GM12801 (cell line): ENCODE measurements around the gene WDR45B.

Experiments
- TF ChIP-seq, protein P1 (sequence below): IDR thresholded peaks from one replicate; pipeline ENCODE4 v1.5.1; 2011; ENCODE audit warnings: control low read depth; ENCODE audit not compliant: insufficient read length; ENCODE audit errors: extremely low read depth

Gene WDR45B

DNA sequence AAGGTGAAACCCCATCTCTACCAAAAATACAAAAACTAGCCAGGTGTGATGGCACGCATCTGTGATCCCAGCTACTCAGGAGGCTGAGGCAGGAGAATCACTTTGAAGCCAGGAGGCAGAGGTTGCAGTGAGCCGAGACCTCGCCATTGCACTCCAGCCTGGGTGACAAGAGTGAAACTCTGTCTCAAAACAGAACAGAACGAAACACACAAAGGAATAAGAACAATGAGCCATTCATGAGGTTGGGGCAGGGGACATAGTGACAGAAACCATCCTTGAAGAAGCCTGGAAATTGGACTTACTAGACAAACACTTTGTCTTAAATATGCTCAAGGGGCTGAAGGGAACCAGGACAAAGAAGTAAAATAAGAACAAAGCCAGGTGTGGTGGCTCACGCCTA, 39.4 kb downstream of the WDR45B start:
- TF ChIP-seq, protein P1, sequence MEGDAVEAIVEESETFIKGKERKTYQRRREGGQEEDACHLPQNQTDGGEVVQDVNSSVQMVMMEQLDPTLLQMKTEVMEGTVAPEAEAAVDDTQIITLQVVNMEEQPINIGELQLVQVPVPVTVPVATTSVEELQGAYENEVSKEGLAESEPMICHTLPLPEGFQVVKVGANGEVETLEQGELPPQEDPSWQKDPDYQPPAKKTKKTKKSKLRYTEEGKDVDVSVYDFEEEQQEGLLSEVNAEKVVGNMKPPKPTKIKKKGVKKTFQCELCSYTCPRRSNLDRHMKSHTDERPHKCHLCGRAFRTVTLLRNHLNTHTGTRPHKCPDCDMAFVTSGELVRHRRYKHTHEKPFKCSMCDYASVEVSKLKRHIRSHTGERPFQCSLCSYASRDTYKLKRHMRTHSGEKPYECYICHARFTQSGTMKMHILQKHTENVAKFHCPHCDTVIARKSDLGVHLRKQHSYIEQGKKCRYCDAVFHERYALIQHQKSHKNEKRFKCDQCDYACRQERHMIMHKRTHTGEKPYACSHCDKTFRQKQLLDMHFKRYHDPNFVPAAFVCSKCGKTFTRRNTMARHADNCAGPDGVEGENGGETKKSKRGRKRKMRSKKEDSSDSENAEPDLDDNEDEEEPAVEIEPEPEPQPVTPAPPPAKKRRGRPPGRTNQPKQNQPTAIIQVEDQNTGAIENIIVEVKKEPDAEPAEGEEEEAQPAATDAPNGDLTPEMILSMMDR: no peak

DNA sequence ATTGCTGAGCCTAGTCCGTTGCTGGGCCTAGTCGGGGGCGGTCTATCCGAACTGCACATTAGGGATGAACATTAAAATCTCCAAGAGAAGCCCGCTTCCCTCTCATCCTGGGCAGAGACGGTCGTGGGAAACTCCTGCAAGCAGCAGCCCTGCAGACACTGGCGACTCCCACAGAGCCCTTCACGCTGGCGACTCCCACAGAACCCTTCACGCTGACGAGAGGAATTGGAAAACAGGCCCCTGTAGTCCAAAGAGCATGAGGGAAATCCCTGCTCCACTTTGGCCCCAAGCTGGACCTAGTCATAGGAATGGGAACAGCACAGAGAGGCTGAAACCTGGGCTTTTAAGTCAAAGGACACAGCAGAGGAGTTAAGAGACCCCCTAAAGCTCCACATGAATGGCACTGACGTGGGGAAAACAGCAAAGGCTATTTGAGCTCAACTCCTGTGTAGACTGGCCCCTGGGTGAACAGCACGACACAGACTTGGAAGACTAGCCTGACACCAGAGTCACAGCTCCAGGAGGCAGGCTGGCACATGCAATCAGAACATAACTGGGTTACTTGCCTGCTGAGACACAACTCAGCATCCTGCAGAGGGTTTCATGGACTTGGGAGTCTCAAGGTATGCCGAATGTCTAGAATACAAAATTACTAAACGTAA, 42.2 kb downstream of the WDR45B start:
- TF ChIP-seq, protein P1: no peak

DNA sequence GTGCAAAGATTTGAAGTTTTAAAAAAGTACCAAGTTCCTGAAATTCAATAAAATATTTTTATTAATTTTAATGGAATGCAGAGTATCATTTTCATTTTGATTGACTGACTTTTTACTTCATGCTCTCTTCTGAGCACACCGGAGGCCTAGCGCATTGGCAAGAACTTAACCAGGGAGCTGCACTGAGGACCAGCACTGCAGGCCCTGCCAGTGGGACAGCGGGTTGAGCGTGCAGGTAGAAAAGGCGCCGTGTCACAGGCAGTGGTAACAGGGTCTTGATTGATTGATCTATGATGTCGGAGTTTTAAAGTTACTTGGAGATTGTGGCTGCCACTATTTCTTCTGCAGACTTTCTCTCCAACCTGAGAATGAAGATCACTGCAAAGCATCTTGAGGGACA, 43.7 kb downstream of the WDR45B start:
- TF ChIP-seq, protein P1: no peak

DNA sequence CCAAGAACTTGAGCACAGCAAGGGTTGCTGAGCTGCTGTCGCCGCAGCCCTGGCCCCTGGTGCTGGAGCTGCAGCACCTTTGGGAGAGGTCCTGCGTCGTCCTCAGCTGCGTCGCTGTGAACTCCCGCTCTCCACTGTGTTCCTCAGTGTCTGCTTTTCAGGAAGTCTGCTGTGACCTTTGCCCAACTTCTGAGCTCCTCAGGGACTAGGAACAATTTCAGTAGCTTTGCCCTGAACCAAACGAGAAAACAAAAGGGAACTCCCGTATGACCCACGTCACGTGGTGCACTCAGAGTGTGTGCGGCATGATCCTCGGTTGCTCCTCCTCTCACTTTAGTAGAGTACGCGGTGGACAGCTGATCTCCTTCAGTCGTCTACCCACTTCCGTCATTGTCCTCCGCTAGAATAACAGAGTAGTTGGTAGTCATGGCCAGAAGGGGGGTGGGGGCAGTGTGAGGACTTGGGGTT, 44.2 kb downstream of the WDR45B start:
- TF ChIP-seq, protein P1: no peak

DNA sequence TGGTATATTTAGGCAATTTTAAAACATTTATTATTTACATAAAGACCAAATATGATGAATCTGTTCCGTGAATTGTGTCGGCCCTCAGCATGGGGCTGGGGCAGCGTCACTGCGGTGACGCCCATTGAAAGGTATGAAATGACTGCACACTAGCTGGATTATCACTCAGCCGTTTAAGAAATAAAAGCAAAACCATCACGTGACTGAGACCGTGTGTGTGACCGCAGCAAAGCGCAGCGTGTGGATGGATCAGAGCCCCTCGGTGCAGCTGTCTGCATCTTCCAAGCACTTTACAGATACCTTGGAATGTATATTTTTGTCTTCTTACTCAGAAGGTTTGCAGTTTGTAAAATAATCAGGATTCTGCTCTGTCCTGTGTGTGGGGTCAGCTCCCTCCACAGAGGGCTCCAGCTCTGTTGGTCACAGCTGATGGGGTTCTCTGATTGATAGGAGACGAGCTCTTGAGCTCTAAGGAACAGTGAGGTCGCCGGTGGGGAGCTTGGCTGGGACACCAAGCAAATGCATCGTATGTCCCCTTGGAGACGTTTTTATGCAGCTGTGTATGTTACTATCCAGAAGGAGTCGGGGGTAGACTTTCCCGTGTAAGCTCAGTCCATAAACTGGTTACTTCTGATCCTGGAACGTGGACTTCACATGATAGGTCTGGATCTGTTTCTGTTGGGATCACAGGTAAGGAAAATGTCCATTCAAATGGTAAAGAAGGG, 45.1 kb downstream of the WDR45B start:
- TF ChIP-seq, protein P1: no peak

DNA sequence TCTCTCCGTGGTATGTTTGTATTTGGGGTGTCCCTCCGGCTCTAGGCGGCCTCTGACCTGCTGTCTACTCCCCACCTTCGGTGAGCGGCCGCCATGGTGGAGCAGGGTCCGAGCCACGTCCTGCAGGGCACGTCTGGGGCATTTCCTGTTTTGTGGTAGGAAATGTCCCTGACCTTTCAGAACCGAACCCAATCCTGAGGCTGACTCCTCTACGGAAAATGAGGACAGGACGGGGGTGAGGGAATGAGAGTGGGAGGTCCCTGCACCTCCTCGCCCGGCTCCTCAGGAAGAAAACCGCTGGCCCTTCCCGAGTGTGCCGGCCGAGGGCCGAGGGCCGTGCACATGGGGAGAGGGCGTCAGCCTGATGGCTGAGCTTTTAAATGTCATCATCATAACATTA, 45.8 kb downstream of the WDR45B start:
- TF ChIP-seq, protein P1: no peak

DNA sequence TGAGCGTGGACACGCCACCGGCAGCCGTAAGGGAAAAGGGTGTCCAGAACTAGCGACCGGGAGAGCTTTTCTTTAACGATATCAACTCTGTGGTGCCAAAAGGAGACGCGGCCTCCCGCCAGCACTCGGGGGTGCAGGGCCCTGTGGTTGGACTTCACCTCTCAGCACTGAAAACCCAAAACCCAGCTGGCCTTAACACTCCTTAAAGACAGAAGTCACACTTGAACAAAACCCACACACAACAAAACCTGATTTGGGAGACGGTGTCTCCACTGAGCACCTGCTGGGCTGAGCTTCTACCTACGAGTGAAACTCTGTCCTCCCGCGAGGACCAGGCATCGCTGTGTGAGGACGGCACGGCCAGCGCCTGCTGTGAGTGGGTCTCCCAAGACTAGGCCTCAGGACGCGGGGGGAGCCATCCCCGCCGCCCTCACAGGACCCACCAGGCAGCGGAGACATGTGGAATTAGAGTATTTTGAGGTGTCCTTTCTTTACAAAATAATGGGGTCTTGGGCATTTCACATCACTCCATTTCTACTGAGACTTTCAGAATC, 46.7 kb downstream of the WDR45B start:
- TF ChIP-seq, protein P1: no peak
